PC-9 (cell line): ENCODE results near the gene ATP13A2. TPM values are rescaled to one million over a fixed set of nuclear protein-coding genes. Genes with fewer than 3 reads are reported as not detected.

Source experiments
- BruUV-seq: library from RNA; stranded (reverse); fragments of 400-500 nt; replicated peaks from 2 replicates; lab custom pipeline; 2021; lab: Mats Ljungman, UMichigan
- CTCF ChIA-PET: fragments of 300-600 bp; sonication (Branson Sonifier 250); formaldehyde crosslinking; loops from one replicate; lab custom pipeline; 2022; ENCODE audit warnings: antibody characterized with exemption; lab: Charles Lee
- POLR2A ChIA-PET: fragments of 300-600 bp; sonication (Branson Sonifier 250); formaldehyde crosslinking; loops from one replicate; lab custom pipeline; 2022; ENCODE audit warnings: antibody characterized with exemption; ENCODE audit not compliant: unreplicated experiment; lab: Charles Lee
- DNase-seq, 2 experiments: peaks; one replicate each; pipeline versions ENCODE4 v3.0.0 to v3.0.0-alpha.2; 2015 to 2022; ENCODE audit warnings: mixed read lengths in 1 of 2
- H2AFZ ChIP-seq: fragments of 200-600 bp; sonication (generic); 2 replicates; pipeline ENCODE4 v1.8.1; 2017; ENCODE audit warnings: antibody characterized with exemption
- H3F3A ChIP-seq: fragments of 200-600 bp; sonication (generic); 2 replicates; pipeline ENCODE4 v1.8.1; 2017; ENCODE audit warnings: antibody characterized with exemption, mild to moderate bottlenecking, low read depth; ENCODE audit not compliant: insufficient read depth
- H3K27ac ChIP-seq: fragments of 200-600 bp; sonication (generic); 2 replicates; pipeline ENCODE4 v1.6.1; 2016; ENCODE audit warnings: mixed run types
- H3K27me3 ChIP-seq: fragments of 200-600 bp; sonication (generic); 2 replicates; pipeline ENCODE4 v1.6.1; 2016; ENCODE audit warnings: low read depth, mixed run types; ENCODE audit not compliant: insufficient read depth
- H3K36me3 ChIP-seq: fragments of 200-600 bp; sonication (generic); 2 replicates; pipeline ENCODE4 v1.6.1; 2016; ENCODE audit warnings: low read depth, mixed run types
- H3K4me1 ChIP-seq: fragments of 200-600 bp; sonication (generic); replicated peaks from 2 replicates; pipeline ENCODE4 v1.6.1; 2016; ENCODE audit warnings: mixed run types; ENCODE audit not compliant: insufficient read depth
- H3K4me2 ChIP-seq: fragments of 200-600 bp; sonication (generic); 2 replicates; pipeline ENCODE4 v1.6.1; 2017; ENCODE audit warnings: mixed run types
- H3K4me3 ChIP-seq: fragments of 200-600 bp; sonication (generic); 2 replicates; pipeline ENCODE4 v1.6.1; 2016; ENCODE audit warnings: mixed run types
- H3K79me2 ChIP-seq: fragments of 200-600 bp; sonication (generic); 2 replicates; pipeline ENCODE4 v1.6.1; 2017; ENCODE audit warnings: low read depth, mixed run types
- H3K9me2 ChIP-seq: fragments of 200-600 bp; sonication (generic); 2 replicates; pipeline ENCODE4 v1.8.1; 2017; ENCODE audit warnings: mild to moderate bottlenecking; ENCODE audit not compliant: insufficient read depth
- H3K9me3 ChIP-seq: fragments of 200-600 bp; sonication (generic); 2 replicates; pipeline ENCODE4 v1.8.1; 2016; ENCODE audit warnings: low read depth; ENCODE audit not compliant: insufficient read depth
- H4K20me1 ChIP-seq: fragments of 200-600 bp; sonication (generic); 2 replicates; pipeline ENCODE4 v1.8.1; 2017; ENCODE audit not compliant: insufficient read depth
- EZH2 ChIP-seq: fragments of 200-600 bp; sonication (generic); IDR thresholded peaks from 2 replicates; pipeline ENCODE4 v1.8.0; 2017; ENCODE audit warnings: antibody characterized with exemption, low read depth
- intact Hi-C: fragments of 100-400 bp; cut with micrococcal nuclease; formaldehyde crosslinking; loops from one replicate; pipeline ENCODE4 v1.10.0; 2022; ENCODE audit not compliant: unreplicated experiment
- total RNA-seq: library from RNA; stranded (reverse); gene quantifications from 2 replicates; pipeline ENCODE4 v1.2.3, GENCODE V29; 2021
- TF ChIP-seq, protein P1 (sequence below): fragments of 200-600 bp; sonication (generic); conservative IDR thresholded peaks from 2 replicates; pipeline ENCODE4 v1.6.1; 2017; ENCODE audit warnings: mixed run types, antibody characterized with exemption, mild to moderate bottlenecking, moderate library complexity

ATP13A2 gene
- total RNA-seq, 1 experiment from 2014 or later: 39.9 TPM

DNA sequence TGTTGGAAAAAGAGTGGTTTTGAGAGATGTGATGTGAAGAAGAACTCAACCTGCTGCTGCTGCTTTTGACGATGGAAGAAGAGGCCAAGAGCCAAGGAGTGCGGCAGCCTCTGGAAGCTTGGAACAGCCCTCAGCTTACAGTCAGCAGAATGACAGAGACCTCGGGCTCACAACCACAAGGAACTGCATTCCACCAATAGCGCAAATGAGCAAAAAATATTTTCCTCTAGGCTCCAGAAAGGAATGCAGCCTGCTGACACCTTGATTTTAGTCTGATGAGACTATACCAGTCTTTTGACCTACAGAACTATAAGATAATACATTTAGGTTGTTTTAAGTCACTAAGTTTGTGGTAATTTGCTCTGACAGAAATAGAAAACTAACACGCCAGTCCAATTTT lies 31.9 kb upstream of the ATP13A2 start:
- no peak overlapping the region for H3K4me3 ChIP-seq
- POLR2A ChIA-PET: no interaction called here
- no peak overlapping the region for H2AFZ ChIP-seq
- H3K9me2 ChIP-seq: no peaks in the 10 kb centered on the region
- H3K27me3 ChIP-seq: no peaks in the 10 kb centered on the region
- no peak for TF ChIP-seq EZH2
- CTCF ChIA-PET: no interaction called here
- H3K36me3 ChIP-seq: no peaks in the 10 kb centered on the region; the same call in 1 of the 2 replicates
- H3K27ac ChIP-seq: no peak overlapping the region
- H3K4me1 ChIP-seq: no peaks in the 10 kb centered on the region
- H3K4me2 ChIP-seq: no peak overlapping the region
- H3K9me3 ChIP-seq: no peaks in the 10 kb centered on the region
- no TSS peak for BruUV-seq
- H3K79me2 ChIP-seq: peaks cover 13% of the 10 kb centered on the region; the same call in 1 of the 2 replicates
- intact Hi-C loops: no loop called here
- H4K20me1 ChIP-seq: 0 out of 2 replicates have a peak, but pooled peaks cover 3% of the 10 kb centered on the region
- H3F3A ChIP-seq: peaks cover 5% of the 10 kb centered on the region; the same call in 1 of the 2 replicates
- no peak for DNase-seq

DNA sequence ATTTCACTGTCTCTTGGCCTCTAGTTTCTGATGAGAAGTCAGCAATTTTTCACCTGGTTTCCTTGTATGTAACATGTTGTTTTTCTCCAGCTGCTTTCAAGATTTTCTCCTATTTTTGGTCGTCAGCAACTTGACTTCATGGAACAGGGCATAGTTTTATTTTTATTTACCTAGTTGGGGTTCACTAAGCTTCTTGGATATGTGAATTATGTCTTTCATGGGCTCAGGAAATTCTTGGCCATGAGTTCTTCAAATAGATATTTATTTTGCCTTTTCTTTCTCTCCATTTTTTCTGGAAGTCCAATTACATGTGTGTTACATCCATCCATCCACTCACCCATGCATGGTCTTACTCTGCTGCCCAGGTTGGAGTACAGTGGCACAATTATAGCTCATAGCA lies 28.4 kb upstream of the ATP13A2 start:
- Histone ChIP-seq H3K4me2 (no peak overlapping the region), H3K9me3 (no peaks in the 10 kb centered on the region), H4K20me1 (0 out of 2 replicates have a peak, but pooled peaks cover under 1% of the 10 kb centered on the region), H2AFZ (no peak overlapping the region), H3K9me2 (no peaks in the 10 kb centered on the region), H3K4me3 (no peak overlapping the region), H3K4me1 (no peaks in the 10 kb centered on the region), H3K27ac (no peak overlapping the region), H3F3A (peaks cover 5% of the 10 kb centered on the region; the same call in 1 of the 2 replicates), H3K27me3 (no peaks in the 10 kb centered on the region), H3K36me3 (no peaks in the 10 kb centered on the region), H3K79me2 (0 out of 2 replicates have a peak, but pooled peaks cover 5% of the 10 kb centered on the region)
- POLR2A ChIA-PET: no interaction called here
- CTCF ChIA-PET: no interaction called here
- intact Hi-C loops: no loop called here
- no TSS peak for BruUV-seq
- DNase-seq: no peak
- TF ChIP-seq EZH2: no peak
- TF ChIP-seq, protein P1, sequence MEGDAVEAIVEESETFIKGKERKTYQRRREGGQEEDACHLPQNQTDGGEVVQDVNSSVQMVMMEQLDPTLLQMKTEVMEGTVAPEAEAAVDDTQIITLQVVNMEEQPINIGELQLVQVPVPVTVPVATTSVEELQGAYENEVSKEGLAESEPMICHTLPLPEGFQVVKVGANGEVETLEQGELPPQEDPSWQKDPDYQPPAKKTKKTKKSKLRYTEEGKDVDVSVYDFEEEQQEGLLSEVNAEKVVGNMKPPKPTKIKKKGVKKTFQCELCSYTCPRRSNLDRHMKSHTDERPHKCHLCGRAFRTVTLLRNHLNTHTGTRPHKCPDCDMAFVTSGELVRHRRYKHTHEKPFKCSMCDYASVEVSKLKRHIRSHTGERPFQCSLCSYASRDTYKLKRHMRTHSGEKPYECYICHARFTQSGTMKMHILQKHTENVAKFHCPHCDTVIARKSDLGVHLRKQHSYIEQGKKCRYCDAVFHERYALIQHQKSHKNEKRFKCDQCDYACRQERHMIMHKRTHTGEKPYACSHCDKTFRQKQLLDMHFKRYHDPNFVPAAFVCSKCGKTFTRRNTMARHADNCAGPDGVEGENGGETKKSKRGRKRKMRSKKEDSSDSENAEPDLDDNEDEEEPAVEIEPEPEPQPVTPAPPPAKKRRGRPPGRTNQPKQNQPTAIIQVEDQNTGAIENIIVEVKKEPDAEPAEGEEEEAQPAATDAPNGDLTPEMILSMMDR: no peak

DNA sequence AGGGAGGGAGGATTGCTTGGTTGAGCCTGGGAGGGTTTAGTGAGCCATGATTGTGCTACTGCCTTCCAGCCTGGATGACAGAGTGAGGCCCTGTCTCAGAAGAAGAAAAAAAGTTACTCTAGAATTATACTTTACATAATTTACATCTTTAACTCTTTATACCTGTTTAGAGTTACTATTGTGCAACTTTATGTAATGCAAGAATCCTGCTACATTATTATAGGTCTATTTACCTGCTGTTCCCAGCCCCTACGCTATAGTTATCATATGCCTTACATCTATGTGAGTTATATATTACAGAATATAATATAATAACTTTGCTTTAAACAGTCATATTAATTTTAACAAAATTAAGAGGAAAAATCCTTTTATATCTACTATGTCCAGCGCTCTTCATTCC lies 27.8 kb upstream of the ATP13A2 start:
- peaks cover 5% of the 10 kb centered on the region; the same call in 1 of the 2 replicates for H3F3A ChIP-seq
- H3K27me3 ChIP-seq: no peaks in the 10 kb centered on the region
- intact Hi-C loops: no loop called here
- no peaks in the 10 kb centered on the region for H3K79me2 ChIP-seq
- no peak overlapping the region for H3K4me2 ChIP-seq
- no peaks in the 10 kb centered on the region for H3K4me1 ChIP-seq
- no peak overlapping the region for H3K27ac ChIP-seq
- H3K9me3 ChIP-seq: no peaks in the 10 kb centered on the region
- H3K9me2 ChIP-seq: no peaks in the 10 kb centered on the region
- CTCF ChIA-PET: no interaction called here
- H4K20me1 ChIP-seq: 0 out of 2 replicates have a peak, but pooled peaks cover 5% of the 10 kb centered on the region
- no peak overlapping the region for H2AFZ ChIP-seq
- DNase-seq: no peak
- POLR2A ChIA-PET: no interaction called here
- no peak overlapping the region for H3K4me3 ChIP-seq
- no TSS peak for BruUV-seq
- no peaks in the 10 kb centered on the region for H3K36me3 ChIP-seq
- TF ChIP-seq, protein P1: no peak
- TF ChIP-seq EZH2: no peak

DNA sequence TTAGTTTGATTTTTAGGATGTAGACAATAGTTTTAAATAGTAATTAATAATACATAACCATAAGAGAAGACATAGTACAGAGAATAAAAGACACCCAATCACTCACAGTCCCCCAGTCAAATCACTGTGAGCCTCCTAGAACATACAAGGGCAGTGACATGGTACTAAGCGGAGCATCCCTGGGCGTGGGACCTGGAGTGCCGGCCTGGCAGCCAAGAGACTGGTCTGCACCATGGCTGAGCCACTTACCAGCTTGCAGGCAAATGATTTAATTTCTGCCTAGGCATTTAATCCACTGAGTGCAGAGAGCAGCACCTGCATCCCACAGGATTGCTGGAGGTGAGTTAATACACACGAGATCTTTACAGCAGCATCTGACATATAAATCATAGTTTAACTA lies 21.8 kb upstream of the ATP13A2 start:
- no peak for TF ChIP-seq EZH2
- TF ChIP-seq, protein P1: no peak
- Histone ChIP-seq H3K4me1 (no peaks in the 10 kb centered on the region), H3K27me3 (no peaks in the 10 kb centered on the region), H3K79me2 (no peaks in the 10 kb centered on the region), H3K27ac (no peak overlapping the region), H3K4me3 (no peak overlapping the region), H3K36me3 (no peaks in the 10 kb centered on the region), H3F3A (peaks cover 5% of the 10 kb centered on the region; the same call in 1 of the 2 replicates), H3K9me2 (no peaks in the 10 kb centered on the region), H3K9me3 (no peaks in the 10 kb centered on the region), H4K20me1 (peaks cover 5% of the 10 kb centered on the region; the same call in 1 of the 2 replicates), H3K4me2 (no peak overlapping the region), H2AFZ (no peak overlapping the region)
- ChIA-PET POLR2A (no interaction called here), CTCF (no interaction called here)
- BruUV-seq: no TSS peak
- intact Hi-C loops: no loop called here
- DNase-seq: no peak
